ENCODE data around the gene GGNBP2. TPM values are rescaled to one million over a fixed set of nuclear protein-coding genes. Genes with fewer than 3 reads are reported as not detected.

The GGNBP2 gene
- polyA plus RNA-seq, 1 donor from 2014 or later, result 112 TPM

GRCh38 chr17:36612323-36612722 lies 67.6 kb downstream of the GGNBP2 start (continued):
- no peak for TF ChIP-seq MXI1 (conservative IDR thresholded peaks at IDR 0.05; ENCODE audit: poor library complexity, severe bottlenecking)
- no peak for TF ChIP-seq POLR2AphosphoS5 (IDR thresholded peaks at IDR 0.05)
- no peak for TF ChIP-seq EP300 (conservative IDR thresholded peaks at IDR 0.05; ENCODE audit: poor library complexity, severe bottlenecking)
- no peak for TF ChIP-seq SMC3 (conservative IDR thresholded peaks at IDR 0.05; ENCODE audit: poor library complexity)

GRCh38 chr17:36613155-36613554 lies 68.4 kb downstream of the GGNBP2 start:
- H3K27me3 ChIP-seq (ENCODE audit: insufficient read depth, low read depth, low read length), result no peaks in the 10 kb centered on the region
- no peaks in the 10 kb centered on the region for H3K9me3 ChIP-seq (ENCODE audit: low read length)
- TF ChIP-seq SMC3 (conservative IDR thresholded peaks at IDR 0.05; ENCODE audit: poor library complexity), result no peak
- no peak for TF ChIP-seq REST (IDR thresholded peaks at IDR 0.05; ENCODE audit: borderline replicate concordance)
- TF ChIP-seq EP300 (conservative IDR thresholded peaks at IDR 0.05; ENCODE audit: poor library complexity, severe bottlenecking), result no peak
- no peak for TF ChIP-seq CTCF (IDR thresholded peaks at IDR 0.05; ENCODE audit: poor library complexity, severe bottlenecking)
- no peak for TF ChIP-seq MXI1 (conservative IDR thresholded peaks at IDR 0.05; ENCODE audit: poor library complexity, severe bottlenecking)
- TF ChIP-seq RAD21 (conservative IDR thresholded peaks at IDR 0.05), result no peak
- no peak for TF ChIP-seq POLR2AphosphoS5 (IDR thresholded peaks at IDR 0.05)
- no peak for TF ChIP-seq EZH2 (IDR thresholded peaks at IDR 0.05; ENCODE audit: borderline replicate concordance, insufficient read depth, low read length, poor library complexity, severe bottlenecking)
- TF ChIP-seq TAF1 (IDR thresholded peaks at IDR 0.05; ENCODE audit: low read depth), result no peak
- H3K9ac ChIP-seq (ENCODE audit: low read length), result no peak overlapping the region
- H3F3A ChIP-seq (ENCODE audit: insufficient read depth, low read length, poor library complexity, severe bottlenecking), result no peaks in the 10 kb centered on the region
- H3K4me2 ChIP-seq (ENCODE audit: low read length), result no peak overlapping the region
- no peaks in the 10 kb centered on the region for H3K79me2 ChIP-seq (replicated peaks; ENCODE audit: insufficient read depth, low read length)
- no peak overlapping the region for H3K27ac ChIP-seq (ENCODE audit: low read length)
- H3K4me3 ChIP-seq (ENCODE audit: low read length), result no peak overlapping the region
- H3K9me2 ChIP-seq (ENCODE audit: insufficient read depth, low read length), result no peaks in the 10 kb centered on the region
- no peak overlapping the region for H2AFZ ChIP-seq (ENCODE audit: low read depth, low read length)
- H4K20me1 ChIP-seq (ENCODE audit: insufficient read depth), result no peaks in the 10 kb centered on the region
- H3K36me3 ChIP-seq (ENCODE audit: insufficient read depth, low read length), result no peaks in the 10 kb centered on the region

- Histone ChIP-seq H3K4me2 (ENCODE audit: low read length) (no peak overlapping the region), H3K27ac (ENCODE audit: low read length) (no peak overlapping the region), H4K20me1 (ENCODE audit: insufficient read depth) (no peaks in the 10 kb centered on the region), H3K79me2 (replicated peaks; ENCODE audit: insufficient read depth, low read length) (no peaks in the 10 kb centered on the region), H3K4me3 (ENCODE audit: low read length) (no peak overlapping the region), H3F3A (ENCODE audit: insufficient read depth, low read length, poor library complexity, severe bottlenecking) (no peaks in the 10 kb centered on the region), H3K9me3 (ENCODE audit: low read length) (no peaks in the 10 kb centered on the region), H2AFZ (ENCODE audit: low read depth, low read length) (no peak overlapping the region), H3K9ac (ENCODE audit: low read length) (no peak overlapping the region), H3K9me2 (ENCODE audit: insufficient read depth, low read length) (no peaks in the 10 kb centered on the region), H3K27me3 (ENCODE audit: insufficient read depth, low read depth, low read length) (no peaks in the 10 kb centered on the region), H3K36me3 (ENCODE audit: insufficient read depth, low read length) (no peaks in the 10 kb centered on the region)
- no peak for TF ChIP-seq RAD21 (conservative IDR thresholded peaks at IDR 0.05)
- no peak for TF ChIP-seq EP300 (conservative IDR thresholded peaks at IDR 0.05; ENCODE audit: poor library complexity, severe bottlenecking)
- TF ChIP-seq POLR2AphosphoS5 (IDR thresholded peaks at IDR 0.05), result no peak
- TF ChIP-seq TAF1 (IDR thresholded peaks at IDR 0.05; ENCODE audit: low read depth), result no peak
- no peak for TF ChIP-seq CTCF (IDR thresholded peaks at IDR 0.05; ENCODE audit: poor library complexity, severe bottlenecking)
- TF ChIP-seq EZH2 (IDR thresholded peaks at IDR 0.05; ENCODE audit: borderline replicate concordance, insufficient read depth, low read length, poor library complexity, severe bottlenecking), result no peak
- no peak for TF ChIP-seq REST (IDR thresholded peaks at IDR 0.05; ENCODE audit: borderline replicate concordance)
- TF ChIP-seq SMC3 (conservative IDR thresholded peaks at IDR 0.05; ENCODE audit: poor library complexity), result no peak
- no peak for TF ChIP-seq MXI1 (conservative IDR thresholded peaks at IDR 0.05; ENCODE audit: poor library complexity, severe bottlenecking)
These were observed 69.4 kb downstream of the GGNBP2 start for GRCh38 chr17:36614081-36614480.

Data from neural cell (in vitro differentiated cells).